Glomerular endothelial cell (primary cell): ENCODE measurements around the gene SDK1. TPM values are rescaled to one million over a fixed set of nuclear protein-coding genes. Genes with fewer than 3 reads are reported as not detected.
A peak's percentile ranks its signal among the peaks of the same experiment; 100 is the strongest.

Source experiments
- DNase-seq: peaks from one replicate; pipeline ENCODE4 v3.0.0-alpha.2; 2011; ENCODE audit warnings: low read depth, low spot score; ENCODE audit errors: extremely low read depth
- total RNA-seq: library from RNA; depleted of rRNA; stranded (reverse); fragments of >200 nt; gene quantifications from 2 replicates; pipeline ENCODE4 v1.2.3, GENCODE V29; 2015

Gene SDK1
- total RNA-seq, 1 donor from 2014 or later: 2.3 TPM

- DNase-seq: peak; percentile 20
Observed at GRCh38 chr7:3897430-3898372, 596.6 kb downstream of the SDK1 start.

- no peak for DNase-seq
Observed at GRCh38 chr7:3899559-3899991, 598.5 kb downstream of the SDK1 start.

GRCh38 chr7:3908153-3908552, 607.1 kb downstream of the SDK1 start:
- no peak for DNase-seq

GRCh38 chr7:3909128-3909527, 608.1 kb downstream of the SDK1 start:
- DNase-seq: no peak

- DNase-seq: no peak
Observed at GRCh38 chr7:3910054-3910453, 609.0 kb downstream of the SDK1 start.

GRCh38 chr7:3911685-3912084, 610.6 kb downstream of the SDK1 start:
- no peak for DNase-seq

GRCh38 chr7:3912291-3912690, 611.2 kb downstream of the SDK1 start:
- no peak for DNase-seq

- no peak for DNase-seq
Observed at GRCh38 chr7:3914051-3914775, 613.2 kb downstream of the SDK1 start.

GRCh38 chr7:3915337-3915878, 614.4 kb downstream of the SDK1 start:
- DNase-seq: no peak

GRCh38 chr7:3916146-3916545, 615.1 kb downstream of the SDK1 start:
- peak; percentile 22 for DNase-seq

GRCh38 chr7:3917436-3917835, 616.4 kb downstream of the SDK1 start:
- no peak for DNase-seq

GRCh38 chr7:3918576-3918975, 617.5 kb downstream of the SDK1 start:
- no peak for DNase-seq

GRCh38 chr7:3922175-3922635, 621.2 kb downstream of the SDK1 start:
- peak; percentile 39 for DNase-seq

GRCh38 chr7:3923307-3923918, 622.4 kb downstream of the SDK1 start:
- DNase-seq: no peak

GRCh38 chr7:3924277-3924676, 623.2 kb downstream of the SDK1 start:
- no peak for DNase-seq

GRCh38 chr7:3927446-3928110, 626.5 kb downstream of the SDK1 start:
- no peak for DNase-seq

- no peak for DNase-seq
Observed at GRCh38 chr7:3928727-3929515, 627.9 kb downstream of the SDK1 start.

GRCh38 chr7:3931843-3932242, 630.8 kb downstream of the SDK1 start:
- no peak for DNase-seq

GRCh38 chr7:3937146-3937545, 636.1 kb downstream of the SDK1 start:
- no peak for DNase-seq

GRCh38 chr7:3937605-3938004, 636.6 kb downstream of the SDK1 start:
- no peak for DNase-seq
